Transverse colon (tissue), 4 donors: Measurements from ENCODE around the gene OR4D2. TPM values are rescaled to one million over a fixed set of nuclear protein-coding genes. Genes with fewer than 3 reads are reported as not detected.
A peak's percentile ranks its signal among the peaks of the same experiment; 100 is the strongest.

Source experiments
- DNase-seq: peaks from one replicate; pipeline ENCODE4 v3.0.0-alpha.2; 2019
- H3K27ac ChIP-seq, 4 donors: fragments of 200-600 bp; sonication (generic); 2 replicates each; pipeline ENCODE4 v1.5.1; 2016 to 2018; ENCODE audit warnings: inconsistent platforms in 4 of 4
- H3K27me3 ChIP-seq: fragments of 200-600 bp; sonication (generic); 2 replicates; pipeline ENCODE4 v1.5.1; 2017; ENCODE audit warnings: inconsistent platforms
- H3K36me3 ChIP-seq, 4 donors: fragments of 200-600 bp; sonication (generic); 2 replicates each; pipeline ENCODE4 v1.5.1; 2017 to 2019; ENCODE audit warnings: inconsistent platforms in 4 of 4
- H3K4me1 ChIP-seq, 4 donors: fragments of 200-600 bp; sonication (generic); 2 replicates each; pipeline ENCODE4 v1.5.1; 2017 to 2020; ENCODE audit warnings: inconsistent platforms in 4 of 4
- H3K4me3 ChIP-seq, 4 donors: fragments of 200-600 bp; sonication (generic); 1 replicate in 1 of 4; 2 replicates in 3 of 4; pipeline versions ENCODE4 v1.5.1 to v1.6.1; 2017 to 2019; ENCODE audit warnings: inconsistent platforms in 4 of 4
- H3K9me3 ChIP-seq, 2 donors: fragments of 200-600 bp; sonication (generic); 2 replicates each; pipeline ENCODE4 v1.5.1; 2017 to 2019; ENCODE audit warnings: inconsistent platforms in 2 of 2
- EP300 ChIP-seq: sonication (generic); formaldehyde crosslinking; IDR thresholded peaks from one replicate; pipeline ENCODE4 v1.6.1; 2017; ENCODE audit warnings: antibody characterized with exemption, low read depth
- POLR2A ChIP-seq: fragments of 450-650 bp; IDR thresholded peaks from one replicate; pipeline ENCODE4 v1.6.1; 2016; ENCODE audit warnings: antibody characterized with exemption, mild to moderate bottlenecking, moderate library complexity
- POLR2AphosphoS5 ChIP-seq, 3 donors: sonication (generic); formaldehyde crosslinking; IDR thresholded peaks; one replicate each; pipeline ENCODE4 v1.6.1; 2016; ENCODE audit warnings: antibody characterized with exemption in 3 of 3
- WGBS, 2 donors: methylation state at CpG; one replicate each; pipeline ENCODE4 v1.1.5; 2018; ENCODE audit warnings: low coverage in 1 of 2; 5-methylcytosine and 5-hydroxymethylcytosine counted together
- in situ Hi-C, 4 donors: fragments of 200-750 bp; cut with MboI; loops; one replicate each; pipeline versions ENCODE4 v1.15.0 to v1.15.1; 2017; ENCODE audit warnings: low sequenced_read_pairs in 3 of 4, low pct_ligation_motif_present in 1 of 4, low pct_unique_long_range_greater_than_20kb in 1 of 4
- intact Hi-C: fragments of 100-400 bp; cut with DNase I; formaldehyde crosslinking; loops from one replicate; pipeline ENCODE4 v1.15.1; 2023; ENCODE audit warnings: low total_unique reads
- total RNA-seq, 4 donors: library from RNA; depleted of rRNA; stranded (reverse); fragments of >200 nt; gene quantifications; one replicate each; pipeline ENCODE4 v1.1.0, GENCODE V29; 2016
- TF ChIP-seq, protein P1 (sequence below), 5 experiments: fragments of 200-600 bp in 3 of 5; fragments of 450-650 bp in 2 of 5; sonication (generic) in 3 of 5; IDR thresholded peaks; 1 replicate in 2 of 5; 2 replicates in 3 of 5; pipeline ENCODE4 v1.5.1; 2016 to 2017; ENCODE audit warnings: antibody characterized with exemption in 5 of 5, inconsistent platforms in 3 of 5, mild to moderate bottlenecking in 2 of 5, moderate library complexity in 1 of 5

Gene OR4D2
- total RNA-seq, 4 donors from 2014 or later: not detected

DNA sequence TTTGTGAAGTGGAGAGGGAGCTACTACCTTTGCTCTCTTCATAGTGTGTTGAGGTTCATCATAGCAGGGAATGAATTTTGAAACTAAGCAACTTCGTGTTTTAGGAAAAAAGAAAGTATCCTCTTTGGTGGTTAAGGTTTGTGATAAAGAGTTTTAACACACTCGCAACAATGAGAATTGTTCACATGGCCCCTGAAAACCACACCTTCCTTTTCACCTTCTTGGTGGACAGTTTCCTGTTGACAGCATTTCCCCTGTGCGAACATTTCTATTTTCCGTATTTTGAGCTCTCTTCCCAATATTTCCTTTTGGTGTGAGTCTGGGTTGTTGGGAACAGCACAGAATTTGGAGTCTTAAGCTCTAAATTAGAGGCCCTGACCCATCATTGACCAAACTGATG lies 3.8 kb downstream of the OR4D2 start:
- no peak for DNase-seq
- Histone ChIP-seq H3K9me3 (no peaks in the 10 kb centered on the region), H3K4me3 (no peak overlapping the region), H3K27ac (no peak overlapping the region), H3K4me1 (no peaks in the 10 kb centered on the region), H3K36me3 (no peaks in the 10 kb centered on the region), H3K27me3 (peaks cover 13% of the 10 kb centered on the region)
- in situ Hi-C loops: no loop called here
- WGBS, 2 donors: 55 to 81% methylated on average over 2 to 4 of the region's 4 CpGs
- intact Hi-C loops: no loop called here
- TF ChIP-seq, protein P1, sequence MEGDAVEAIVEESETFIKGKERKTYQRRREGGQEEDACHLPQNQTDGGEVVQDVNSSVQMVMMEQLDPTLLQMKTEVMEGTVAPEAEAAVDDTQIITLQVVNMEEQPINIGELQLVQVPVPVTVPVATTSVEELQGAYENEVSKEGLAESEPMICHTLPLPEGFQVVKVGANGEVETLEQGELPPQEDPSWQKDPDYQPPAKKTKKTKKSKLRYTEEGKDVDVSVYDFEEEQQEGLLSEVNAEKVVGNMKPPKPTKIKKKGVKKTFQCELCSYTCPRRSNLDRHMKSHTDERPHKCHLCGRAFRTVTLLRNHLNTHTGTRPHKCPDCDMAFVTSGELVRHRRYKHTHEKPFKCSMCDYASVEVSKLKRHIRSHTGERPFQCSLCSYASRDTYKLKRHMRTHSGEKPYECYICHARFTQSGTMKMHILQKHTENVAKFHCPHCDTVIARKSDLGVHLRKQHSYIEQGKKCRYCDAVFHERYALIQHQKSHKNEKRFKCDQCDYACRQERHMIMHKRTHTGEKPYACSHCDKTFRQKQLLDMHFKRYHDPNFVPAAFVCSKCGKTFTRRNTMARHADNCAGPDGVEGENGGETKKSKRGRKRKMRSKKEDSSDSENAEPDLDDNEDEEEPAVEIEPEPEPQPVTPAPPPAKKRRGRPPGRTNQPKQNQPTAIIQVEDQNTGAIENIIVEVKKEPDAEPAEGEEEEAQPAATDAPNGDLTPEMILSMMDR (IDR thresholded peaks at IDR 0.05): no peak
- TF ChIP-seq EP300 (no peak), POLR2A (no peak), POLR2AphosphoS5 (IDR thresholded peaks at IDR 0.05) (no peak)

DNA sequence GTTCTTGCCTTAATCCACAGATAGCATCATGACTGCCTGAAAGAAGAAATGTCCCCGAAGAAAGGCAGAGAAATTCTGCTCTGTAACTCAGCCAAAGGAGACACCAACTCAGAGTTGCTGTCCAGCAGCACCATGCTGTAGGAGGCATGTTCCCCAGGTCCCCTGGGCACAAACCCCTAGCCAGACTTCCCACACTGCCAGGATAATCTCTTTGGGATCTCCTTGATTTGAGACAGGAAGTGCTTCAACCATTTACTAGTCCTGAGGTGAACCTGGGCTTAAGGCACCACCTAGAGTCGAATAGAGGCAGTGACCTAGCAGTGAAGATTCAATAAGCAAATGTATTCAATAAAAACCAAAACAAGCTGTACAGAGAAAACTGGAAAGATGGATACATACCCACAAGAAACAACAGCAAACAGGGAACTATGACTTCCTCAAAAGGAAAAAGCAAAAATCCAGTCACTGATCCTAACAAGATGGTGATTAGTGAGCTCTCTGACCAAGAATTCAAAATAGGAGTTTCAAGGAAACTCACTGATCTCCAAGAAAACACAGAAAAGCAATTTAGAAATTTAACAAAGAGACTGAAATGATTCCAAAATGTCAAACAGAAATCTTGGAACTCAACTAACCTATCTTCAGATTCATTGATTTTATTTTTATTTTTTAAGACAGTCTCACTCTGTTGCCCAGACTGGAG lies 5.7 kb downstream of the OR4D2 start:
- H3K4me1 ChIP-seq: no peaks in the 10 kb centered on the region
- in situ Hi-C loops: no loop called here
- TF ChIP-seq POLR2AphosphoS5 (IDR thresholded peaks at IDR 0.05) (no peak), EP300 (no peak), POLR2A (no peak)
- TF ChIP-seq, protein P1 (IDR thresholded peaks at IDR 0.05): peak in 3 of 5 experiments; percentile 21 to 27 (median 25)
- 0 to 35% methylated on average over 1 to 2 of the region's 2 CpGs for WGBS, 2 donors
- no peaks in the 10 kb centered on the region for H3K9me3 ChIP-seq
- intact Hi-C loops: no loop called here
- no peak overlapping the region for H3K27ac ChIP-seq
- no peaks in the 10 kb centered on the region for H3K36me3 ChIP-seq
- peaks cover 13% of the 10 kb centered on the region for H3K27me3 ChIP-seq
- no peak overlapping the region for H3K4me3 ChIP-seq
- DNase-seq: no peak

DNA sequence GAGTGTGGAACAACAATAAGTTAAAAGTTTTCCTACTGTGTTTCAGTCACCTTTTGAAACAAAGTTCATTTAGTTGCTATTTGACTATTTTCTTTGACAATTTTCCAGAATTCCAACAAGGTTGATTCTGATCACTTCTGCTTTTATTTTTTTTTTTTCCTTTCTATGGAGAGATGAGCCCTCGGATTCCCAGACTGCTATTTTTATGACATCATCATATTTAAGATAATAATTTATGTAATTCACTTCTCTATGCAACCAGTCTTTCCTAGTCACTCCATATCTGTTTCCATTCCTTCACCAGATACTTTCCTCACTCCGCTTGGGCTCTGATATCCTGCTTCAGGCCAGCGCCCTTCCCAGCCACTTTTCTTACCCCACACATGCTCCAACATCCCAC lies 8.1 kb downstream of the OR4D2 start:
- Histone ChIP-seq H3K9me3 (no peaks in the 10 kb centered on the region), H3K4me3 (no peak overlapping the region), H3K4me1 (no peaks in the 10 kb centered on the region), H3K27me3 (peaks cover 7% of the 10 kb centered on the region), H3K36me3 (no peaks in the 10 kb centered on the region), H3K27ac (no peak overlapping the region)
- intact Hi-C loops: no loop called here
- 41 to 58% methylated on average over 3 of the region's 3 CpGs for WGBS, 2 donors
- in situ Hi-C loops: no loop called here
- TF ChIP-seq EP300 (no peak), POLR2A (no peak), POLR2AphosphoS5 (IDR thresholded peaks at IDR 0.05) (no peak)
- TF ChIP-seq, protein P1 (IDR thresholded peaks at IDR 0.05): no peak
- no peak for DNase-seq

DNA sequence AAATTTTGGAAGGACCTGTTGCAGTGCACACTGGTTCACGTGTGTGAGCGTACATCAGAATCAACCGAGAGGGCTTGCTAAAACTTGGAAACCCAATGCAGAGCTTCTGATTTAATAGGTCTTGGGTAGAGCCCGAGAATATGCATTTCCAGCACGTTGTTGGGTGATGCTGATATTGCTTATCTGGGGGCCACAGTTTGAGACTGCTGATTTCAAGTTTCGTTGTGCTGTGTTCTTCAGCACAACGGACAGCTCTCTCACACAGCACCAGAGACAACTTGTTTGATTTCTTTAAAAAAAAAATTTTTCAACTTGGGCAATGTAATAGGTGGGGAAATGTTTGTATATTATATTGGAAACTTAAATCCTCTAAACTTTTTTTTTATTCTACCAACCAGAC lies 9.4 kb downstream of the OR4D2 start:
- 39 to 47% methylated on average over 7 of the region's 7 CpGs for WGBS, 2 donors
- no peaks in the 10 kb centered on the region for H3K36me3 ChIP-seq
- TF ChIP-seq POLR2AphosphoS5 (IDR thresholded peaks at IDR 0.05) (no peak), POLR2A (no peak), EP300 (no peak)
- TF ChIP-seq, protein P1 (IDR thresholded peaks at IDR 0.05): no peak
- in situ Hi-C loops: no loop called here
- no peaks in the 10 kb centered on the region for H3K9me3 ChIP-seq
- no peaks in the 10 kb centered on the region for H3K4me1 ChIP-seq
- DNase-seq: no peak
- intact Hi-C loops: no loop called here
- no peak overlapping the region for H3K27ac ChIP-seq
- H3K27me3 ChIP-seq: peaks cover 7% of the 10 kb centered on the region
- no peak overlapping the region for H3K4me3 ChIP-seq
